SHP77 (cell line): ENCODE measurements around the gene TAF10.

Experiments
- DNase-seq, 2 experiments: peaks; one replicate each; lab custom pipeline; 2025; lab: John Stamatoyannopoulos, UW

The TAF10 gene

DNA sequence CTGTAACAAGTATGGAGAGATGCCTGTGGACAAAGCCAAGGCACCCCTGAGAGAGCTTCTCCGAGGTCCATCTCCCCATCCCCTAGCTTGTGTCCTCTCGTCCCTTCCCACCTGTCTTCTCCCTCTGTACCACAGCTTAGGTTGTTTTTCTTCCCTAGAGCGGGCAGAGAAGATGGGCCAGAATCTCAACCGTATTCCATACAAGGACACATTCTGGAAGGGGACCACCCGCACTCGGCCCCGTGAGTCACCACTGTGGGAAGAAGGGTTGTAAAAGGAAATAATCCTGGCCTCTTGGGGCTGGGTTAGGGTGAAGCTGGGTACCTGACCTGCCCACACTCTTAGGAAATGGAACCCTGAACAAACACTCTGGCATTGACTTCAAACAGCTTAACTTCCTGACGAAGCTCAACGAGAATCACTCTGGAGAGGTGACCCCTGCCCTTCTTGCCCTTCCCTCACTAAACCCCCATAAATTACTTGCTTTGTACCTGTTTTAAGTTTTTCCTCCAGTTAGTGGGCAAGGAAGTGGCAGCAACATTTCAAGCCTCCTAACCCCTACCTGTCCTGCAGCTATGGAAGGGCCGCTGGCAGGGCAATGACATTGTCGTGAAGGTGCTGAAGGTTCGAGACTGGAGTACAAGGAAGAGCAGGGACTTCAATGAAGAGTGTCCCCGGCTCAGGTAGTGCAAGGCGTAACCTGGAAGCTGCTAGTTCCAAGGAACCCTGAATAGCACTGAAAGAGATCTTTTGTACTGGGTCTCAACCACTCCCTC is 3.1 kb downstream of the TAF10 start:
- no peak for DNase-seq

DNA sequence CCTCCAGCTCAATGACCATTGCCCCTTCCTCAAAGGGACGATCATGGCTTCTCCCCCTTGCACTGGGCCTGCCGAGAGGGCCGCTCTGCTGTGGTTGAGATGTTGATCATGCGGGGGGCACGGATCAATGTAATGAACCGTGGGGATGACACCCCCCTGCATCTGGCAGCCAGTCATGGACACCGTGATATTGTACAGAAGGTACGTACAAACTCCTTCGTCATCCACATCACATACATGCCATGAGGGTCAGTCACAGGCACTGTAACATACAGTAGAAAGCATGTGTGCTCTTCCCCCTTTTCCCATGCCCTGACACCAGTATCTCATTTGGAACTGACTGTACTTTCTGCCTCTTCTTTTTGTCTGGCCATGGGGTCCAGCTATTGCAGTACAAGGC is 4.0 kb downstream of the TAF10 start:
- no peak for DNase-seq

DNA sequence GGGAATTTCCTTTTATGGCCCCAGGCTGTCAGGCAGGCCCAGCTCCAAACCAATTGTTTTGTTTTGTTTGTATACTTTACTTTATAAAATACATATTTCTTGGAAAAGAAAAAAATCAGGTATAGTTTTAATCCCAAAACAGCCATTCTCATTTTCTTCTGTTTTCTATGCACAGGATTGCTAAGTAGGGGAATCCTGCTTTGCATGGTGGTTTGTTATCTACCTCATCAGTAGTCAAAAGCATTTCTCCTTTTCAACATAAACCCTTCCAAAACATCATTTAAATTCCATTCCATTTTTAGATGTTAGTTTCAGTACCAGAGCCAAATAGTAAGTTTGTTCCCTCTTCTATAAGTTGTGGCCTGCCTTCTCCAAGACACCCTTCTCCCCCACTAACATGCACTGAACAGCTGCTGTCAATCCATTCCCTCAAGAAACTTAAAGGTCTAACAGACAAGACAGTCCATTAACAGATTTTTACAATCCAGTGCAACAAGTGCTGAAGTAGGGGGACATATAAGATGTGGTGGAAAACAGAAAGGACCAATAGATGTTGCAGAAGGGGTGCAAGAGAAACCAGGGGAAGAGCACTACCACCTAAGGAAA is 4.7 kb downstream of the TAF10 start:
- no peak for DNase-seq

DNA sequence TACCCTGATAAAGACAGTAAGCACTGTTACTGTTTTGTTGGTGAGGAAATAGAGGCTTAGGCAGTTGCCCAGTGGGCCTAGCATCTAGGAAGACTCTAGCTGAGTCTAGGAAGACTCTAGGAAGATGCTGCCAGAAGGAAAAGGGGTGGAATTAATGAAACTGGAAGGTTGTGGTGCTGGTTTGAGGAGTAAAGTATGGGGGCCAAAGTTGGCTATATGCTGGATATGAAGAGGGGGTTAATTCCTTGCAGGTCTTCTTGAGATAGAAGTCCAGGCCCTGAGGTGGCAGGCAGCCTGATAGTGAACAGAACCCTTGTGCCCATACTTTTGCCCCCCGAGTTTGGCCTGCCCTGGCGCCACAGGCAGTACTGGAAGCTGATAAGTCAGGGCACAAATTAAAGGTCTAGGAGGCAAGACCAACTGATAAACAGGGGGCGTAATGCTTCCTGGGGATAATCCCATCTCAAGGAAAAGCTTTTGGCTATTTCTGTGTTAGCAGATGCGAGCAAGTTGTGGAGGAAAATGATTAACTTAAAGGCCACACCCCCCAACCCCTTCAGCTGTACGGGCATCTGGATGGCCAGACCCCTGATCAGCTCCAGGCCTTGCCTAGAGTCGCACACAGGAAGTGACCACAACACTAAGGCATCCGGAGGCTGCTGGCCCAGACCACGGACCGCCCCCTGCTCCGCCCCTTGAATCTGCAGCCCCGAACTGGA is 5.4 kb downstream of the TAF10 start:
- peak; percentile 26 to 34 for DNase-seq

DNA sequence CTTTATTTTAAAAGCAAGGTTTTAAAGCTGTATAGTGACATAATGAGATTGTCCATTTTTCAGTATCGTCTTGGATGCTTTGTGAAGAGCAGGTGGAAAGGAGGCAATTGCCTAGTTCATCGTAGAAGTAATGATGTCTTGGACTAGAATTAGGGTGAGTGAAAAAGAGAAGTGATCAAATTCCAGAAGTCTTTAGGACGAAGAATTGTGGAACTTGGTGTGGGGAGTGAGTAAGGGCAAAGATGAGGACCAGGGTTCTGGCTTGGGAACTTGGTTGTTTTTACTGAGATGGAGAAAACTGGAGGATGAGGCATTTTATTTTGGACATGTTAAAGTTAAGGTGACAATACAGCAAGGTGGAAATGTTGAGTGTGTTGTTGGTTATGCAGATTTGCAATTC is 7.2 kb downstream of the TAF10 start:
- DNase-seq: no peak

DNA sequence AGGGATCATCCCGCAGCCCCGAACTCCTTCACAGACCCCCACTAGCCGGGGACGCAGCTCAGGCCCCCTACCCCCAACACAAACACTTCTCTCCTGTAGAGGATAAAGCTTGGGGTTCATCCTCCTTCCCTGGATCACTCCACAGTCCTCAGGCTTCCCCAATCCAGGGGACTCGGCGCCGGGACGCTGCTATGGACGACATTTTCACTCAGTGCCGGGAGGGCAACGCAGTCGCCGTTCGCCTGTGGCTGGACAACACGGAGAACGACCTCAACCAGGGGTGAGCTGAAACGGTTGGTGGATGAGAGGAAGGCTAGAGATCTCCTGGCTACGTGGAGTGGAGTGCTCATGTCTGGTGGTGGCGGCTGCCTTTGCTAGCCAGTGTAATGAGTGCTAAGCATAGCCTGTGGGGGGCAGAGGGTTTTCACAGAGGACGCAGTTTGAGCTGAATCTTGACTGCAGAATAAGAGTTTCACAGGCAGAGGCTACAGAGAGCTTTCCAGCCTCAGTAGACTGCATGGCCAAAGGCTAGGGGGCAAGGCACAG is 7.9 kb downstream of the TAF10 start:
- DNase-seq: no peak

DNA sequence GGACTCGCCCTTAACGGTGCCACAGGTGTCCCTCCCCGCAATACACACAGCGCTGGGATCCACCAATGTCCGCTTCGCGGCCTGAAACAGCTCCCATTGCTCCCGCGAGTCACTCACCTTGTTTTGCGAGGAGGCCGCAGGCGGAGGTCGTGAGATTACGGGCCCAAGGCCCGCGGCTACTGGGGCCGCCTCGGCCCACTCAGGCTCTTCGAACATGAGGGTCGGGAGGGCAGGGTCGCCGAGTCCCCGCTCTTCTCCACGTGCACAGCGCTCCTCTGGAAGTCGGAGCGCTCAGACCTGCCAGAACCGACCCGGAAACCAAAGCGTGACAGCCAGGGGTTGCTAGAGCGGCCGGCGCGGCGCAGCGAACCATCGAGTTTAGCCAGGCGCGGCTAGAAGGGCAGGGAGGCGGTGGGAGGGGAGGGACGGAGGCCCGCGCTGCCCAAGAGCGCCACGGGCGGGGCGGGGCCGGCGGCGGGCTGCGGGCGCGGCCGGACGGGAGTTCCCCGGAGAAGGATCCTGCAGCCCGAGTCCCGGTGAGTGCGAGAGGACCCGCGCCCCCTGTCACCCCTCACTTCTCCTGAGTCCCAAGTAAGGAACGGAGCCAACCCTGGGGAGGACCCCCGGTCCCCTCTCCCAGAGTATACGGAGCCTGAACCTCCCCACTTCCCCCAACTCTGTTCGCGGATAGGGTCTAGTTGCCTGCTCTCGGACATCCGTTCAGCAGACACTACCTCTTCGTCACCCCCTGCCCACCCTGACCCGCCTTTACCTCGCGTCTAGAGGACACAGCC is 8.5 kb downstream of the TAF10 start, which contains the start of the genes ILK and RRP8:
Gene ILK (plus strand): TSS at position 488 of the 794 bp plus-strand sequence. CDS start 498 bp downstream, outside the sequence.
Gene RRP8 (minus strand): TSS at position 330 of the 794 bp plus-strand sequence. CDS start 114 bp downstream, at position 216.
- DNase-seq: peak; percentile 62 to 65

DNA sequence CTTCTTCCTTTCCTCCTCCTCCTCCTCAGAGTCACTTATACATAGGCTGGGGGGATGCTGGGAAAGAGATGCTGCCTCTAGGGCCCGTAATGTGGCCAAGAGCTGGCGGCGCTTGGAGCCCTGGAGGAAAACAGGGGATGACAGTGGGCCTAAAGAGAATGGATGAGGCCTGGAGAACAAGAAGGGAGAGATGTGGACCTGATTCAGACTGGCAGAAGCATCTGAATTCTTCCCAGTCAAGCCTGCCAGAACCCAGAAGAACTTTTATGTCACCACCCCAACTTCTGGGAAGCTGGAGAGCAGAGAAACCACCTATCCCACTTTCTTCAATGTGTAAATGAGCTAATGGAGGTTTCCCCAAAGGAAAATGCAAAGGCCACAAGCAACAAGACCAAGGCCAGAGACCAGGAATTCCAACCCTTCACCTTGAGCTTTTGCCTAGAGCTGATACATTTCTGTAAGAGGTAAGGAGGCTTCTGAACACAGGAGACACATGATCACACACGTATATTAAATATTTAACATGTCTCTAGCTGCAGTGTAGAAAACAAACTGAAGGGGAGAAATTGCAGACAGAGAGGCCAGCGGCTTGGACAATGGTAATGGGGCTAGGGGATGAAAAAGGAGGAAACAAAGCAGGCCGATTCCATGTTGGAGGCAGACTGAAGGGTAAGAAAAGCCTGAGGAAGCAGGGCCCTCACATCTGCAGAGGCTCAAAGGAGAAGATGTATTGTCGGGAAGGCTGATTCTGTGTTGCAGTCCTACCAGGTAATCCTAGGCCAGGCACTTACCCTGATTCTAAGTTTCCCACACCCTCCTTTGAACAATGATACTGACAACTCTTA is 9.7 kb downstream of the TAF10 start:
- DNase-seq: no peak

DNA sequence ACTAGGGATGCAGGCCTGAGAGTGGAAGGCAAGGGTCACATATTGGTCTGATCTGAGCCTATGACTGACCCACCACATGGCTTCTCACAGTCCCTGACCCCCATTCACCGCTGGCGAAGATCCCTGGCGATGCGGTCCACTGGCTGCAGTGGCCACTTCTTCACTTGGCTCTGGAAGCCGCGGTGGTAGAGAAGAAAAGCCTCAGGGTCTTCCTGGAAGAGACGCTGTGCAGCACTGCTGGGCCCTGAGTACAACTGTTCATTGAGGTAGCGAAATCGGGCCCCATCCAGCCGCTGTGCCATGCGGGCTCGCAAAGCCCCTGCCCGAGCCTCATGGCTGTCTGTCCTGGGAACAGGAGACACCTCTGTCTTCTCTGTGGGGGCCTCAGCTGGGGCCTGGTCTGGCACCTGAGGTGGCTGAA is 11.0 kb downstream of the TAF10 start:
- DNase-seq: no peak

DNA sequence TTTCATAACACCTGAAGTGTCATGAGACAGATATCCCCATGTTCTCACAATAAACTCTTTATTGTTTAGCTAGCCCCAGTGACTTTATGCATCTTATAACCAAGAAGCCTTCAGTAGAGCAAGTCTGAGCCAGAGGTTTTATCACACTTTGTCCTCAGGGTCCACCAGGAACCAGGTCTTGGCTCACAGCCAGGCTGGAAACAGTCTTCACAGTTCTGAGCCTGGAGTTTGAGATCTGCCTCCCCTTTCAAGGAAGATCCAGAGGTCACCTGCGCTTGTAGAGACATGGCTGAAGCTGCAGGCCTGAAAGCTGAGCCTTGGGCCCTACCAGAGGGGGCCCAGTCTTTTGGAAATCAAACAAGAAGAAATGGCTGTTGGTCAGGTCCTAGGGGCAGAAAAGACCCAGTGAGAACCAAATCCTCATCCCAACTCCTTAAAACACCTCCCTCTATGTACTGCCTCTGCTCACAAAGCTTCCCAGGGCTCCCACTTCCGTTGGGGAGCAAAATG is 12.1 kb downstream of the TAF10 start:
- DNase-seq: no peak

DNA sequence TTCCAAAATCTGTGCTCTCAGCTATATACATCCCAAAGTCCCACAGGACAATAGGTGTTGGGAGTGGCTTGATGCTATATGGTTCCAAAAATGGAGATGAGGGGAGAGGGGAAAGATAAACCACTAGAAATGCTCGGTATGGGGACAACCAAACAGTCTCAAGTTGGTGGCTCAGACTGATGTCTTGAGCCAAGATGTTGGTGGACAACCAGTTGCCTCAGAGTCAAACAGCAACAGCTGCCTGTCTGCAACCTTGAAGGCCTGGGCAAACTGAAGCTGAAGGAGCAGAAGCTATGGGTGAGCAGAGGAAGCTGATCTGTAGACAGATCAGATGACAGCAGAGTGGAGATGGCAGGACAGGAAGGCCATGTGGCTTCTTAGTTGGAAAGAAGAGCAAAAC is 12.6 kb downstream of the TAF10 start:
- DNase-seq: no peak

DNA sequence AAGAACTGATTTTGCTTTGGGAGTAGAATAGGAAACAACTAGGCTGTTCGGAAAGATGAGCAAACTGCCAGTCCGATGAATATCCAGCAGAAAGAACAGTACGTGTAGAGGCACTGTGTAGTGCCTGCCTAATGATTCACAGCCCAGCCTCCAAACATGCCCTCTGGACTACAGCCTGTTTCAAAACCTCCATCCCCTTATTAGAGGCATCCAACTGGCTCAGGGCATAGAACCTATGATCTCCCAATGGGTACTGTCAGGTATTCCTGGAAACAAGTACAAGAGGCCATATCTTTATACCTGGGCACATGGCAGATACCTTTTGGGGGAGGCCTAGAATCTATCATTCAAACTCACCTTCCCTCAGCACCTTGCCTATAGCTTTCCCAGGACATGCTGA is 13.5 kb downstream of the TAF10 start:
- no peak for DNase-seq

DNA sequence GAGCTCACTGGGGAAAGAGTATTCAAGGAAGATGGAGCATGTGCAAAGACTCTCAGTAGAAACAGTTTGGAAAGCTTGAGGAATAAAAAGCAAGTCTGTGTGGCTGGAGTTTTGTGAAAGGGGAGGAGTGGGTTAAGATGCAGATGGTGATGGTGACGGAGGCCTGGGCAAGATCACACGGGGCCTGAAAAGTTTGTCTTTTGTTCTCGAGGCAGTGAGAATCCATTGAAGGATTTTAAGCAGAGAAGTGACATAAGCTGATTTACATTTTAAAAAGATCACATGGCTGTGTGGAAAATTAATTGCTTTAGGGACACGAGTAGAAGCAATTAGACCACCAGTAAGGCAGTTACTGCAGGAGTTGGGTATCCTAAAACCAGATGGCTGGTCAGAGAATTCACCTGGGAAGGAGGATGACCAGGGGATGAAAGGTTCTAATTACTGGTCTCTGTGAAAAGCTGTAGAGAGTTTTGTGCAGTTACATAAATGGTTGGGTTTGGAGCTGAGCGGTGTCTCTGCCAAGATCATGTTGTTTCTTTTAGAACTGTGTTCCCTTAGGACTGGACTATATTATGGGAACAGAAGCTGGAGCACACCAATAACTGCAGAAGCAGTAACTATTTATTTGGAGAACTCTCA is 15.7 kb downstream of the TAF10 start:
- no peak for DNase-seq

DNA sequence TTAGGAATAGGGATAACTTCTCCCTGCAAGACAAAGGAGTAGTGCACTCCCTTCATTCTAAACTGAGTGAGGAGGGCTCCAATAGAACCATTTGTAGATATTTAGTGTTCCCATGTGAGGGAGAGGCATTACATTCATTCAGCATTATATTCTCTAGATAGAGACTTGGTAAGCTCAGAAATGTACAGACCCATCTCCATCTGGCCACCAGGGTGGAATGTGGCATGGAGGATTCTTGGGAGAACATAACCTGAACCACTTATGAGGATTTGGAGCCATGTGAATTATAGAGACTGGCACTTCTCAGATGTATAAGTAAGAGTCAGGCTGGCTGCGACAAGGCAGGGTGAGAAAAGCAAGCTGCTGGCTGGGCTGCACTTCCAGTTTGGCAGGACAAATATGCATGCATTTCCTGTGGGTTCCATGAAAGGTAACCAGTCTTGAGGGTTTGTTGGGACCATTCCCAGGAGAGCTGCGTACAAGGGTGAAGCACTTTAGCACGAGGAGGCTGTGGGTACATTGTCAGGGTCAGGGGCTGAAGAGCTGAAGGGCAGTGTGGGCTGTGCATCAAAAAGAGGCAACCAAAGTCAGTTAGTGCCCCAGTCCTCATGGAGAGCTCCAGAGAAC is 17.8 kb downstream of the TAF10 start:
- DNase-seq: no peak

DNA sequence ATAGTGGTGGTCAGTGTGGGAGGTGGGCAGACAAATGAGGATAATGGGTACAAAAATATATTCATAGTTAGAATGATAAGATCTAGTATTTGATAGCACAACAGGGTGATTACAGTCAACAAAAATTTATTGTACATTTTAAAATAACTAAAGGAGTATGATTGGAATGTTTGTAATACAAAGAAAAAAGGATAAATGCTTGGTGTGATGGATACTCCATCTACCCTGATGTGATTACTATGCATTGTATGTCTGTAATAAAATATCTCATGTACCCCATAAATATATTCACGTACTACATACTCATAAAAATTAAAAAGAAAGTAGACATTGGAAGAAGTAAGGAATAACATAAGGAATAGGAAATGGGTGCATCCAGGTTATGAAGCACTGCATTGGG is 24.0 kb downstream of the TAF10 start:
- DNase-seq: no peak

DNA sequence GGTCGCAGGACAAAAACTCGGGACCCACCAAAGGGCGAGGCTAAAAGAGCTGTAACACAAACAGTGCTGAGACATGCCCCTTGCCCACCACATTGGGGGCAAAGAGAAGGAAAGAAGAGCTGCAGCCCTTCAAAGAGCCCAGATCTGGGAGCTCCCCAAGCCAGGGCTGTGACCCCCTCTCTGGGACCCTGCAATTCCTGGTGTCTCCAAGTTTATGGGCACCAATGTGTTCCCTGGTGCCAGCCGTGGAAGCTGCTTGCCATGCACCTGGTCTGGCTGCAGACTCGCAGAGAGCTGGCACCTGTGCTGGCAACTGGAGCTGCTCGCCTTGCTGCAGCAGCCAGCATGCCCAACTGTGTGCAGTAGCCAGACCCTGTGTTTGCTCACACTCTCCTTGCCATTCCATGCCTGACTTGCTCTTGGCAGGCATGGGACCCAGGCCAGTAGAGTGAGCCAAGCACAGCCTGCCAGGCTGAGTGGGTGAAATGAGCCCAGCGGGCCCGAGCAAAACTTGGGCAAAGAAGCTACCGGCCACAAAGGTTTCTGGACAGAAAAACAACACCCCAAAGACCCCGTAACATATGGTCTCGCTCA is 24.6 kb downstream of the TAF10 start:
- DNase-seq: no peak

DNA sequence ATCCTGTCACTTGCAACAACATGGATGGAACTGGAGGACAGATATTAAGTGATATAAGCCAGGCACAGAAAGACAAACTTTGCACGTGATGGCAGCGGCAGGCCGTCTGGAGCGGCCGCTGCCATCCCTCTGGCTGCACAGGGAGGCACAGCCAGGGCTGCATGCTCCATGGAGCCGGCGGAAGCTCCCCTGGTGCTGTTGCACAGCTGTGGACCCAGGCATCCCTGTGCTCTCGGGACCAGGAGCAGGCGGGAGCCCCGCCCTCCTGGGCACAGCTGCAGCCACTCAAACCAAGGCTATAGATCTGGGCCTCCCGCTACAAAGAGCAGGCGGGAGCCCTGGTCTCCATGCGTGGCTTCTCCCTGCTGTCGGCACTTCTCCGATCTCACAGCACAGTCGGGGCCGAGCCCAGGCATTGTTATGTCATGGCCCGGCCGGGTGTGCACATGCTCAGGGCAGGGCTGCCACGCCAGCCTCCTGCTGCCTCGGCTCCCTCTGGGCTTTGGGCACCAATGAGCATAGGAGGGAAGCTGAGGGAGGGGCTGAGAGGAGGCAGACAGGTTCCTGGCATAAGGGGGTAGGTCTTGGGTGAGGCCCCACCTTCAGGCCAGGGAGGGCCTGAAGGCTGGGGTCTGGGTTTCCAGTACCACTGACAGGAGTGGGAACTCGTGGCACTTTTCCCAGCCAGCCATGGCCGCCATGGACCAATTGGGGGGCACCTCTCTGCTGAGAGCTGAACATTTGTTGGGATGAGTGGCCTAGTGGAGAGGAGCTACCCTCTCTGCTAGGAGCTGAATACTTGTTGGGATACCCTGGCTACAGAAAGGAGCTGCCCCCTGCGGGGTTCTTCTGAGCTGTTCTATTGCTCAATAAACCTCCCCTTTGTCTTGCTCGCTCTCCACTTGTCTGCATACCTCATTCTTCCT is 25.3 kb downstream of the TAF10 start:
- DNase-seq: no peak

DNA sequence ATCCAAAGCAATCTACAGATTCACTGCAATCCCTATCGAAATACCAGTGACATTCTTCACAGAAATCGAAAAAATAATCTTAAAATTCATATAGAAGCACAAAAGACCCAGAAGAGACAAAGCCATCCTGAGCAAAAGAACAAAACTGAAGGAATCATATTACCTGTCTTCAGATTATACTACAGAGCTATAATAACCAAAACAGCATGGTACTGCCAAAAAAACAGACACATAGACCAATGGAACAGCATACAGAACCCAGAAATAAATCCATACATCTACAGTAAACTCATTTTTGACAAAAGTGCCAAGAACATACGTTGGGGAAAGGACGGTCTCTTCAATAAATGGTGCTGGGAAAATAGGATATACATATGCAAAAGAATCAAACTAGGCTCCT is 27.5 kb downstream of the TAF10 start:
- DNase-seq: no peak
